GM21390 (cell line): ENCODE data around the gene PEX6.

Experiments
- ATAC-seq: cut with Tn5 transposase; IDR thresholded peaks from one replicate; pipeline ENCODE4 v1.9.1; 2021; ENCODE audit not compliant: unreplicated experiment

Gene PEX6, protein sequence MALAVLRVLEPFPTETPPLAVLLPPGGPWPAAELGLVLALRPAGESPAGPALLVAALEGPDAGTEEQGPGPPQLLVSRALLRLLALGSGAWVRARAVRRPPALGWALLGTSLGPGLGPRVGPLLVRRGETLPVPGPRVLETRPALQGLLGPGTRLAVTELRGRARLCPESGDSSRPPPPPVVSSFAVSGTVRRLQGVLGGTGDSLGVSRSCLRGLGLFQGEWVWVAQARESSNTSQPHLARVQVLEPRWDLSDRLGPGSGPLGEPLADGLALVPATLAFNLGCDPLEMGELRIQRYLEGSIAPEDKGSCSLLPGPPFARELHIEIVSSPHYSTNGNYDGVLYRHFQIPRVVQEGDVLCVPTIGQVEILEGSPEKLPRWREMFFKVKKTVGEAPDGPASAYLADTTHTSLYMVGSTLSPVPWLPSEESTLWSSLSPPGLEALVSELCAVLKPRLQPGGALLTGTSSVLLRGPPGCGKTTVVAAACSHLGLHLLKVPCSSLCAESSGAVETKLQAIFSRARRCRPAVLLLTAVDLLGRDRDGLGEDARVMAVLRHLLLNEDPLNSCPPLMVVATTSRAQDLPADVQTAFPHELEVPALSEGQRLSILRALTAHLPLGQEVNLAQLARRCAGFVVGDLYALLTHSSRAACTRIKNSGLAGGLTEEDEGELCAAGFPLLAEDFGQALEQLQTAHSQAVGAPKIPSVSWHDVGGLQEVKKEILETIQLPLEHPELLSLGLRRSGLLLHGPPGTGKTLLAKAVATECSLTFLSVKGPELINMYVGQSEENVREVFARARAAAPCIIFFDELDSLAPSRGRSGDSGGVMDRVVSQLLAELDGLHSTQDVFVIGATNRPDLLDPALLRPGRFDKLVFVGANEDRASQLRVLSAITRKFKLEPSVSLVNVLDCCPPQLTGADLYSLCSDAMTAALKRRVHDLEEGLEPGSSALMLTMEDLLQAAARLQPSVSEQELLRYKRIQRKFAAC

DNA sequence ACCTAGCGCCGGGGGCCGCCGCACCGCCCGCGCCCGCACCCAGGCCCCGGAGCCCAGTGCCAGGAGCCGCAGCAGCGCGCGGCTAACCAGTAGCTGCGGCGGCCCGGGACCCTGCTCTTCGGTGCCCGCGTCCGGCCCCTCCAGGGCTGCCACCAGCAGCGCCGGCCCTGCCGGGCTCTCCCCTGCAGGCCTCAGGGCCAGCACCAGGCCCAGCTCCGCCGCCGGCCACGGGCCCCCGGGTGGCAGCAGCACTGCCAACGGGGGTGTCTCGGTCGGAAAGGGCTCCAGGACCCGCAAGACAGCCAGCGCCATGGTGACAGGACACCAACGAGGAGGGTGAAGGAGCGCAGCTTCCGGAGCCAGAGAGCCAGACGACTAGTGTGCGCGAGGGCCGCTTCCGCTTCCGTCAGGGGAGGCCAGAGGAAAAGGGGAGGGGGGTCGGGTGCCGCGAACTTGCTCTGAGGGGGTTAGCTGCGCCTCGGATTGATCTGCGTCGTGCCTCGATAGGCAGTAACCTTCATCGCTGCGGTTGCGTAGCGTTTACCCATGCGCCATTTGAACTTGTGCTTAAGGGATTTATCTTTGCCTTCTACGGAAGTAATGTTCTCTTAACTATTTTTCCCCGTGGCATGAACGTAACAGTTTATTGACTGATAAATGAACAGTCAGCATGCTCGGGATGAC lies at the start of gene PEX6:
PEX6 (minus strand) TSS at position 343 of the 684 bp plus-strand sequence; CDS start at position 312, 31 bp downstream.
- ATAC-seq, result peak; percentile 90

DNA sequence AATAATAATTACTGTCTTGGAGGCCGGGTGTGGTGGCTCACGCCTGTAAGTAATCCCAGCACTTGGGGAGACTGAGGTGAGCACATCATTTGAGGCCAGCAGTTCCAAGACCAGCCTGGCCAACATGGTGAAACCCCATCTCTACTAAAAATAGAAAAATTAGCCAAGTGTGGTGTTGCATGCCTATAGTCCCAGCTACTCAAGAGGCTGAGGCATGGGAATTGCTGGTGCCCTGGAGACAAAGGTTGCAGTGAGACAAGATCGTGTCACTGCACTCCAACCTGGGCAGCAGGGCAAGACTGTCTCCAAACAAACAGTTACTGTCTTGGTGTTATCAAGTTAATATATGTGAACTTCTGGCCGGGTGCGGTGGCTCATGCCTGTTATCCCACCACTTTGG lies 47.4 kb upstream of the PEX6 start:
- no peak for ATAC-seq

DNA sequence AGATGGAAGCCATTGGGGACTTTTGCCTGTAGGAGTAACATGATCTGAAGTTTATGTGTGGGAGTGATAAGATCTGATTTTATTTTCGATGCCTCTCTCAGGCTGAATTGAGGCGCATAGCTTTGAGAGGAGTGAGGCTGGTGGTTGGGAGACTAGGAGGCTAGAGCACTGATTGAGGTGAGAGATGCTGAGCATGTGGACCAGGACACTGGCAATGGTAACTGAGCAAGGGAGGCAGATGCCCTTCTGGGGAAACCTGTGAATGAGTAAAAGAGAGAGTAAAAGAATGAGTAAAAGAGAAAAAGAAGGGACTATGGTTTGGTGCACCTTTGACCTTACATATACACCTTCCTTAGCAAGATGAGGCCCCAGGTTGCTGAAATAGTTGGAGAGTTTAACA lies 45.5 kb upstream of the PEX6 start:
- ATAC-seq, result no peak

DNA sequence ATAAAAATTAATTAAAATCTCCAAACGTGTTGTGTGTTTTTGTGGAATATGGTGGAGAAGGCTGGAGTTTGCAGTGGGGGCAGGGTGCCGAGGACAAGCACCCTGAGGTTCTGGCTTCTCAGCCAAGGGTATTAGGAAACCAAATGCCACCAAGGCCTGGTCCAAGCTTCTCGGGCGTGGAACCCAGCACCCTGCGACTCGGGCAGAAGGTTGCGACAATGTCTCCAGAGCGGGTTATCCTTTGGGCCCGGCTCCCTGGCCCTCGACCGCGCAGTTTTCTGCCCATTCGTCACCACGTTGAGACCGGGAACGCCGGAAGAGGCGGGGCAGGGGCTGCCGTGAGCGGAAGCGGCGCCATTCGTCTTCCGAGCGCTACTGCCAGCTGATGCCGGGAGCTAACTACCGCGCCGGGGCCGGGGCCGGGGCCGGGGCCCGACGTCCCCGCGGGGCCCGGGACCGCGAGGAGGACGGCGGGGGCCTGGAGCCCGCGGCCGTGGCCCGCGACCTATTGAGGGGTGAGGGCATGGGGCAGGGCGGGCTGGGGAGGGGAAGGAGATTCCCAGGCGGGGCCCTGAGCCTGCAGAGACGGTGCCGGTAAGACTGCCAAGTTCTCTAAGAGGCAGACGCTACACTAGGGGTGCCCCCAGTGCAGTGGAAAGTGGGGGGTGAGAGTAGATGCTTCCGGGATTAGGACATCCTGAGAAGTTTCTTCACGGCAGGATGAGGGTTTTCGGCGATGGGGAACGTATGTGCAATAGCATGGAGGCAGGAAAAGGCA lies 42.5 kb upstream of the PEX6 start, which contains the start of gene RRP36:
RRP36 (plus strand) TSS at position 354 of the 778 bp plus-strand sequence; CDS start at position 386, 32 bp downstream.
- ATAC-seq, result peak; percentile 82

DNA sequence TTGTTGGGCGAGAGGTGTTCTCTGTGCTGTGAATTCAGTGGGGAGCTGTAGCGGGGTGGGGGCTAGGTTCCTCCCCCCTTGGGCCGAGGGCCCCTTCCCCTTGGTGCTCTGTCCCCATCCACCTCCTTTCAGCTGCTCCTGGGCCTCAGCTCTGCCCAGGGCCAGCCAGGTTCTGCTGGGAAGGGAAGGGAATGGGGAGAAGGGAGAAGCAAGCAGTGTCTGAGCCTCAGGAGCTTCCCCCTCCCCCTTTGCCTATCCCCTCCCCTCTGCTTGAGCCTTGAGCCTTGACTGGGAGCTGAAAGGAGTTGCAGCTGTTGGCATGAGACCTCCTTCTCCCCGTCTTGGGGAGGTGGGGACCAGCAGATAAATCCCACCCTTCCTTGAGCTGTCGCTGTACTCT lies 41.9 kb upstream of the PEX6 start:
- ATAC-seq, result no peak

DNA sequence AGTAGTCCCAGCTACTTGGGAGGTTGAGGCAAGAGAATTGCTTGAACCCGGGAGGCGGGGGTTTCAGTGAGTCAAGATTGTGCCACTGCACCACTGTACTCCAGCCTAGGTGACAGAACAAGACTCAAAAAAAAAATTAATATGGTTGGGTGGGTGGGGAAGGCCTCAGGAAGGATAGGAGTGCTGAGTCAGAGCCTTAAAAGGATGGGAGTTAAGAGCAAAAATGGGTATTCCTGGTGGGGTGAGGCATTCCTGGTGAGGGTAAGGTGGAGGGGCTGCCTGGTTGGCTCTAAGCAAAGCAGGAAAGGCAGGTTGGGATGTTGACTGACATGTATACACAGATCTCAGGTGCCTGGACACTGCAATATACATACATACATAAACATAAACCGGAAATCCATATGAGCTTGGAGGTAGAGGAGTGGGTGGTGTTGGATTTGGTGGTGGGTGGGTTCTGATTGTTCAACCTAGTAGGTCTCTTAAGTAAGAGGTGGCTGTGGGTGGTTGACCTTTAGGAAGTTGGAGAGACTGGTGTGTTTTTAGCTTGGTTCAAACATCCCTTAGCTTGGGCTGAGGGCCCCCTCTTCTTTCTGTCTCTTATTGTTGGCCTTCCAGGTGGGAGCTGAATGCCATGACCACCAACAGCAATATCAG lies 41.2 kb upstream of the PEX6 start:
- ATAC-seq, result no peak

DNA sequence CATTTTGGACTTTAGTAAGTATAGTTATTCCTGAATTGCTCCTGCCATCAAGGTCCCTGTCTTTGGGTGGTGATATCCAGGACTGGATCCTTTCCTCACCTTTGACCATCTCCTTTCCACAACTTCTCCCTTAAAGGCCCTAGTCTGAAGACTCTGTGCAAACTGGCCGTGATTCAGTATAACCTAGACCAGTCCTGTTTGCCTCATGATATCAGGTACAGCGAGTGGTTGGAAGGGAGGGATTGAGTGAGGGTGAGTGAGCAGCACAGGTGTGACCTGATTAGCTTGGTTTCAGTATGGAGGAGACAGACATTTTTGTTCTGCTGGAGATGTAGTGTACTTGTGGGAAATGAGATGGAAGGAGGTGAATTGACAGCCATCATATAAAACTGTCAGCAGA lies 40.2 kb upstream of the PEX6 start:
- no peak for ATAC-seq

DNA sequence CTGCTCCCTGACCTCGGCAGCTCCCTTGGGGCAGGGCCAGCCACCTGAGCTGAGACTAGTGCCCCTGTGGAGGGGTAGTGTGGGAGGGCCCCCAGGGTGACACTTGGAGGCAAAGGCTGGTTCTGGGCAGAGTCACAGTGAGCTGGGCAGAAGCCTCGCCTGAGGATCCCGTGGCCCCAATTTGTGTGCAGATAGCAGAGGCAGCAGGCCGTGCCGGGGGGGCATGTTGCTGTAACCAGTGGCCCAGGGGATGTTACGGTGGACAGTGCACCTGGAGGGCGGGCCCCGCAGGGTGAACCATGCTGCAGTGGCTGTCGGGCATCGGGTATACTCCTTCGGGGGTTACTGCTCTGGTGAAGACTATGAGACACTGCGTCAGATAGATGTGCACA lies 38.0 kb upstream of the PEX6 start:
- ATAC-seq, result no peak

DNA sequence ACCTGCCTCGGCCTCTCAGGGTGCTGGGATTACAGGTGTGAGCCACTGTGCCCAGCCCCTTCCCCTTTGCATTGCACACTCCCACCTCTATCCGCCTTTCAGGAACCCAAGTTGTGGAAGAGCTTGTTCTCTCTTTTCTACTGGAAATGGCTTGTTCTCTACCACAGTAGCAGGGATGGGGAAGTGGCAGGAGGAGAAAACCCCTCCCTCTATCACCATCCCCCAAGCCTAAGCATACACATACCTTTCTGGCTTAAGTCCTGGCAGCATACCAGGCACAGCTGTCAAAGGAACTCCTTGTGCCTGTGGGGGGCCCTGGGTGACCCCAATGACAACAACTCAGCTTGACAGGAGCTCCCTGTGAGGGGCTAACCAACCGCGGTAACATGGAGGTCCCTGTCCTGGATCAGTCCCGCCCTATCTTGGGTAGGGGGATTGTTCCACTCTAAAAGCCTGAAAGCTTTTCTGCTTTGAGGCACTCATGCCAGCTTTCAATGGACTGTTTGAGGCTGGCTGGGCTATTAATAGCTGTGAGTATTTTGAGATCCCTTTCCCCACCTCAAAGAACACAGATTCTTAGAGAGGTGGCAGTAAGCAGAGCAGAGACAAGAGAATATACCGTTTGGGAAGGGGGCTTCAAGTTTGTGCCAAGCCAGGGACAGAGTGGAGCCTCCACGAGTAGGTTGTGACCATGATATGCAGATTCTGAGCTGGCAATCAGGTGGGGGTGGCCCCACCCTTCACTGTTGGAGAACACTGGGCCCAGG lies 37.4 kb upstream of the PEX6 start:
- no peak for ATAC-seq

DNA sequence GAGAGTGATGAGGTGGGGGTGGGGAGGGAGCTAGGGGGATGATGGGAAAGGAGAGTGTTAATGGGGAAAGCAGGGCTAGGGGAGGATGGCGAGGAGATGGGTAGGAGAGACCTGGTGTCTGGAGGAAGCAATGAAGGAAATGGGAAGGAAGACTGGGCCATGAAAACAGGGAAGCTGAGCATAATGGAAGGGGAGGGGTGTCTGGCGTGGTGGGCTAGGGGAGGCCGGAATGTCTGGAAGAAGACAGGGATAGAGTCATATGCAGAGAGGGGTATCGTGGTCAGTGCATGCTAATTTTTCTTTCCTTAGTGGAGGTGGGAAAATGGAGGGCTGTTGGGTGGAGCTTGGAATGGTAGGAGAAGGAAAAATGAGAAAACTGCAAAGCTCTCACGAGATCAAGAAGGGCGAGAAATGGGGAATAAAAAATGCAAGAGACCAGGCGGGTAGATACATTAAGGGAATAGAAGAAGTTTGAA lies 35.5 kb upstream of the PEX6 start:
- no peak for ATAC-seq

DNA sequence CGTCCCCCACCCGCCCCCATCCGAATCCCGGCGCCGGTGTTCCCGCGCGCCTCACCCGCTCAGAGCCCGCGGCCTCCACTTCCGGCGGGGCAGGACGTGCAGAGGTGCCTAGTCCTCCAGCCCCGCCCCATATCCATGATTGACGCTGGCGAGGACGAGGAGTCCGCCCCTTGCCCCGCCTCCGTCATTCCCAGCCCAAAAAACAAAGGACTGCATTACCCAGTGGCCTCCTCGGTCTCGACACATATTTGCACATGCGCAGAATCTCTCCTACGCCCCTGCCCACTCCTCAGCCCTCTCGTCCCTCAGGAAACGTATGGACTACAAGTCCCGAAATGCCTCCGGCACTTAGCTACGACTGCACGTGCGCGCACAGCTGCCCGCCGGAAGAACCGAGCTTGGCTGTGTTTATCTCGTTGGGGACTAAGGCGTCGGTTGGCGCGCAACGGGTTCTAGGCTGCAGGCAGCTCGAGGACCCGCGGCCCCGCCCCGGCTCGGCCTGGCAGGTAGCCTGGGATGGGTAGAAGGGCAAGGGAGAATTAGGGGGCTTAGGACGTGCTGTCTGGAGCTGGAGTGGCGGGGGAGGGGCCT lies 35.0 kb upstream of the PEX6 start, which contains the start of the genes KLHDC3 and MEA1:
KLHDC3 (plus strand) TSS at position 407 of the 591 bp plus-strand sequence. CDS start 2,944 bp downstream, outside the sequence.
MEA1 (minus strand) TSS at position 104 of the 591 bp plus-strand sequence. CDS start 133 bp downstream, outside the sequence.
- ATAC-seq, result peak; percentile 84

DNA sequence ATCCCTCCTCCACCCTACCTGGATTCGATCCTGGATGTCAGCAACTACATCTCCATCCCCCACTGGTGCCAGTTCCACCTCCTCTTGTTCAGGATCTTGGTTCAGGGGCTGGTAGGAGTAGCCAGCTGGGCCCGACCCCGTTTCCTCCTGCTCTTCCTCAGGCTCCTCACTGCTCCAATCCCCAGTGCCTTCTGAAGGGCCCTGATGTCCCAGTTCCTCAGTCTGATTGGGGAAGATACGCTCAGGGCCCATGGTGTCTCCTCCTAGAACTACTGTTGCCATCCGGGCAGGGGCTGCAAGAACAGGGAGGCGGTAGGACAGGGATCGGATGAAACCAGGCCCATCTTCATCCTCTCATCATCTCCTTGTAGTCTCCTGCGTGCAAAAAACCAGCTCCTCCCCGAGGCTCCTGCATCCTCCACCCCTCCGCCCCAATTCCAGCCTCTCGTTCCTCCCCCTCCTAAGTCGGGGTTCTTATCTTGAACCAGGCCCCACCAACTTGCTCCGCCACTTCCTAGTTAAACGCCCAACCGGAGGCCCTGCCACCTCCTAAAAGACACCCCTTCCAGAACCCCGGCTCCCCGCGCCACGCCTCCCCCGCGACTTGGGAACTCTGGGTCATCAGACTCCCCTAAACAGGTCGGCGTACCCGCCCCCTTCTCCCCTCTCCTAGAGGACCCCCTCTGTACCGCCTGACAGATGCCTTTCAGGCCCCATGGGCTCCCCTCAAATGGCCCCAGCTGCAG lies 34.3 kb upstream of the PEX6 start:
- ATAC-seq, result peak; percentile 6

DNA sequence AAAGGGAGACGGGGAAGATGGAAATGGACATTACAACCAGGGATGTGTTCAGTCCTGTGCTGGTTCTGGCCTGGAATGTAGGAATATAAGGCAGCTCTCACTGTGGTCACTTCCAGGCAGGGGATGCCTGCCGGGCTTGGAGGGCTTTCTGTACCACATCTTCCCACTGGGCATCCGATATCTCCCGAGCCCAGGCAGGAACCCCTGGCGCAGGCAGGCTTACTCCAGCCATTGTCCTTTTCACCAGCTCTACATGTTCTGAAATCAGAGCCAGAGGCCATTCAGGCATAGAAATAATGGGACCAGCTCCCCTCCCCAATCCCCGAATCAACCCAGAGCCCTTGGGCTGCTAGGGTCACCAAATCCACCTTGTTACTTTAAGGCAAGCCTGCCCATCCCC lies 33.4 kb upstream of the PEX6 start:
- ATAC-seq, result no peak

DNA sequence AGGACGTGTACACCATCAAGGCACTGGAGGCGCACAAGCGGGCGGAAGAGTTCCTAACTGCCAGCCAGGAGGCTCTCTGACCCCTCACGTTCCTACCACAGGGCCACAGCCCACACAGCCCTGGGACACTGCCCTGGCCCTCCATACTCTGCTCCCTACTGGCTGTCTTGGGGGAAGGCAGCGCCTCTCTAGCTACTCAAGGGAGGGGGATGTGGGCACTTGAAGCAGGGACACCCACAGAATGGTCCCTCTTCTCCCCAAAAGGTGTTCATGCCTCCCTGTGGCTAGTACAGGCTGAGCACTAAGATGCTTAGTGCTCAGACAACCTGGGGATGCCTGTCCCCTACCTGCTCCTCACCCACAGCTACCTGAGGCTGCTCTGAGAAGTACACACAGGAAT lies 32.2 kb upstream of the PEX6 start:
- no peak for ATAC-seq

DNA sequence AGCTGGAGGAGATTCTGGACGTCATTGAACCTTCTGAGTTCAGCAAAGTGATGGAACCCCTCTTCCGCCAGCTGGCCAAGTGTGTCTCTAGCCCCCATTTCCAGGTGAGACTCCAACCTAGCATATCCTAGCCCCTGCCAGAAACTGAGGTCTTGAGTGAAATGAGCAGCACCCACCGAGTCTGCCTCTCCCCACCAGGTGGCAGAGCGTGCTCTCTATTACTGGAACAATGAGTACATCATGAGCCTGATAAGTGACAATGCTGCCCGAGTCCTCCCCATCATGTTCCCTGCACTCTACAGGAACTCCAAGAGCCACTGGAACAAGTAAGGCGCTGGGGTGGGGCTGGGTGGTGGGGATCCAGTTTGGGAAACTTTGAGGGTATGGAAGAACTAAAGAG lies 30.1 kb upstream of the PEX6 start:
- no peak for ATAC-seq

DNA sequence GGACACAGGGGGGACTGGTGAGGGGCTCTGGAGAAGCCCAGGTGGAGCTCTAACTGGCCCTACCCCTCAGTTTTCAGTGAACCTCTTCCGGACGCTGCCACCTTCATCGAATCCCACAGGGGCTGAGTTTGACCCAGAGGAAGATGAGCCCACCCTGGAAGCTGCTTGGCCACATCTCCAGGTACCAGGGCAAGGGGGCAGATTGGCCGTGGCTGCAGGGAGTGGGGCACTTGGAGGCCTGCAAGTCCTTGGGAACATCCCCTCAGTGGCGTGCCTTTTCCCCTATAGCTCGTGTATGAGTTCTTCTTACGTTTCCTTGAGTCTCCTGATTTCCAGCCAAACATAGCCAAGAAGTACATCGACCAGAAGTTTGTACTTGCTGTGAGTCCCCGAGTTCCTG lies 28.1 kb upstream of the PEX6 start:
- ATAC-seq, result no peak

DNA sequence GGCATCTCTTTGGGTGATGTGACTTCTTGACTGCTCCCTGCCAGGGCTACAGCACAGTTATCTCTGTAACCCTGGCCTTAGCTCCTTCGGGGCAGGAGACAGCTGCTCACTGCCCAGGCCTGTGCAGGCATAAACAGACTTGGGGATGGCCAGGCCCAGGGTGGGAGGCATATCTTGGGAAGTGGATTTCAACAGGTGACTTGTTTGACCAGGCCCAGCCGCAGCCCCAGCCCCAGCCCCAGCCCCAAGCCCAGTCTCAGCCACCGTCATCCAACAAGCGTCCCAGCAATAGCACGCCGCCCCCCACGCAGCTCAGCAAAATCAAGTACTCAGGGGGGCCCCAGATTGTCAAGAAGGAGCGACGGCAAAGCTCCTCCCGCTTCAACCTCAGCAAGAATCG lies 27.3 kb upstream of the PEX6 start:
- ATAC-seq, result no peak

DNA sequence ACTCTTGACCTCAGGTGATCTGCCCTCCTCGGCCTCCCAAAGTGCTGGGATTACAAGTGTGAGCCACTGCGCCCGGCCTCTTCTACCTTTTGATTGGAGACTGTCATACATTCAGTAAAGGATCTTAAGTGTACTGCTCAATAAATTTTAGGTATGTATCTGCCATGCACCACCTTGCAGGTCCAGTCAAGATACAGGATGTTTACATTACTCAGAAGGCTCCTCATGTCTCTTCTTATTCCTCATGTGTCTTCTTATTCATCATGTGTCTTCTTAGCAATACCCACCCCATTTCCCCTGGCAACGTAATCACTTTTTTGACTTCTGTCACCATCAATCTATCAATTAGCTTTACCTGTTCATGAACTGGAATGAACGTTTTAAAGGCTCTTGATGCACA lies 26.9 kb upstream of the PEX6 start:
- no peak for ATAC-seq
